Left ventricle myocardium inferior (tissue), 1 donor: ENCODE measurements around the gene GLTPD2. TPM values are rescaled to one million over a fixed set of nuclear protein-coding genes. Genes with fewer than 3 reads are reported as not detected.

ENCODE experiments used
- DNase-seq: peaks from one replicate; pipeline ENCODE4 v3.0.0-alpha.2; 2020
- H3K27ac ChIP-seq: fragments of 200-600 bp; replicated peaks from 2 replicates; pipeline ENCODE4 v1.8.0; 2021
- H3K27me3 ChIP-seq: fragments of 200-600 bp; 2 replicates; pipeline ENCODE4 v1.8.0; 2021; ENCODE audit warnings: low read depth
- H3K36me3 ChIP-seq: fragments of 200-600 bp; 2 replicates; pipeline ENCODE4 v1.8.0; 2021
- H3K4me1 ChIP-seq: fragments of 200-600 bp; 2 replicates; pipeline ENCODE4 v1.8.0; 2021
- H3K4me3 ChIP-seq: fragments of 200-600 bp; 2 replicates; pipeline ENCODE4 v1.8.0; 2021; ENCODE audit warnings: mild to moderate bottlenecking, moderate library complexity
- H3K9me3 ChIP-seq: fragments of 200-600 bp; replicated peaks from 2 replicates; pipeline ENCODE4 v1.8.0; 2021
- intact Hi-C: fragments of 100-400 bp; cut with micrococcal nuclease; formaldehyde crosslinking; loops from one replicate; pipeline ENCODE4 v1.11.0; 2022
- total RNA-seq: library from RNA; stranded (reverse); fragmentation: NEBNext Ultra II Directional; extraction: Animal tissue kit (Norgen Biotek cat#: 25700); gene quantifications from one replicate; pipeline ENCODE4 v1.2.1, GENCODE V29; 2021
- TF ChIP-seq, protein P1 (sequence below): fragments of 200-600 bp; IDR thresholded peaks from 2 replicates; pipeline ENCODE4 v1.8.0; 2021; ENCODE audit warnings: antibody characterized with exemption, mild to moderate bottlenecking, borderline replicate concordance
- donor health status: DM: no; HTN: yes; CAD: no; lungs with severe emphysema.

GLTPD2 gene
- total RNA-seq, 1 donor from 2014 or later = not detected

DNA sequence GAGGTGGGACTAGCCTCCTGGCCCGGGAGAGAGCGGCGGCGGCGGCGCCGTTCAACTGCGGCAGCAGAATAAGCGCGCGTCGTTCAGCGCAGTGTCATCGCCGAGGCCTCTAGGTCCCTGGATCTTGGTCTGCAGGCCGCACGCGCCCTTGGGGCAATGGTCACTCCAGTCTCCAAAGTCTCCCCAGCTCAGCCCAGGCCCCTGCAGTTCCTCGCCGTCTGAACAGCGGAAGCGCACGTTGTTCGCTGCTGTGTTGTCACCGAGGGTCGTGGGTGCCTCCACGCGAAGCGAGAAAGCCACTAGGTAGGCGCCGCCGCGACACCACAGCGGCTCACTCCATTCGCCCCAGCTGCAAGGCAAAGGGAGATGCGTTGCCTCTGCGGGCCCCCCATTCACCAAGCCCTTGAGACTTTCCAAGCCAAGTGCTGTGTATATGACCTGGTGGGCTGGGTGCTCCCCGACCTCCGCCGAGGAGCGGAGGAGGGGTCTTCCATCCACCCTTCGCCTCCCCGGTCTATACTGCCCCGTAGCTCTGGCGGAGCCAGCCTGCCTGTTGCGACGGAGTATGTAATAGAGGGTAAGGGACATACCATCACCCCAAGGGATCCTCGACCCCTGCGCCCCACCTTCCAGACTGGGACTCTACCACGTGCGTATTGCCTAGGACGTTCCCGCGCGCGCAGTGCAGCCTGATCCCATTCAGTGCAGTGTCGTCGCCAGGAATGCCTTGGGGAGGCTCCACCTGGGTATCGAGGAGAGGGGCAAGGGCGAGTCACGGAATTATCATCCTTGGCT is 3.3 kb upstream of the GLTPD2 start:
- Histone ChIP-seq H3K4me3 (peak overlapping the region; percentile 57), H3K36me3 (no peaks in the 10 kb centered on the region), H3K27ac (no peak overlapping the region), H3K4me1 (peaks cover 52% of the 10 kb centered on the region), H3K27me3 (peaks cover 60% of the 10 kb centered on the region), H3K9me3 (no peaks in the 10 kb centered on the region)
- intact Hi-C loops = loop anchor here (5.0 kb wide), 1 partner anchor 102 kb away; no protein-coding TSS in a partner anchor
- TF ChIP-seq, protein P1, sequence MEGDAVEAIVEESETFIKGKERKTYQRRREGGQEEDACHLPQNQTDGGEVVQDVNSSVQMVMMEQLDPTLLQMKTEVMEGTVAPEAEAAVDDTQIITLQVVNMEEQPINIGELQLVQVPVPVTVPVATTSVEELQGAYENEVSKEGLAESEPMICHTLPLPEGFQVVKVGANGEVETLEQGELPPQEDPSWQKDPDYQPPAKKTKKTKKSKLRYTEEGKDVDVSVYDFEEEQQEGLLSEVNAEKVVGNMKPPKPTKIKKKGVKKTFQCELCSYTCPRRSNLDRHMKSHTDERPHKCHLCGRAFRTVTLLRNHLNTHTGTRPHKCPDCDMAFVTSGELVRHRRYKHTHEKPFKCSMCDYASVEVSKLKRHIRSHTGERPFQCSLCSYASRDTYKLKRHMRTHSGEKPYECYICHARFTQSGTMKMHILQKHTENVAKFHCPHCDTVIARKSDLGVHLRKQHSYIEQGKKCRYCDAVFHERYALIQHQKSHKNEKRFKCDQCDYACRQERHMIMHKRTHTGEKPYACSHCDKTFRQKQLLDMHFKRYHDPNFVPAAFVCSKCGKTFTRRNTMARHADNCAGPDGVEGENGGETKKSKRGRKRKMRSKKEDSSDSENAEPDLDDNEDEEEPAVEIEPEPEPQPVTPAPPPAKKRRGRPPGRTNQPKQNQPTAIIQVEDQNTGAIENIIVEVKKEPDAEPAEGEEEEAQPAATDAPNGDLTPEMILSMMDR = no peak
- DNase-seq = no peak

DNA sequence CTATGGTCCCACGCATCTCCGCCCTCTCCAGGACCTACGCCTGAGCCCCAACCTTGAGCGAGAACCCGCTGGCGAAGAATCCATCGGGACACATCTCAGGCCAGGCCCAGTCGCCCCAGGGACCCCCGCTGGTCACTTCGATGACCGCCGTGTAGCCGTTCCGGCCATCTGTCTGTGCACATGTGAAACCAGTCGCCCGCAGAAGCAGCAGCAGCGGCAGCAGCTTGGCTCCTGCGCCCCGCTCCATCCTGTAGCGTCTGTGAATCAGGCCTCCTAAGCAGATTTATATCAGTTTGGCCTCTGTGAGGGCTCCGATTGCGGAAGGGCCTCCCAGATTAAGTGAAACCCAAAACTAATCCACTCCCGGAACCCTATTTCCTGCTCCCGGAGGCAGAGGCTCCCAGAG is 2.7 kb upstream of the GLTPD2 start, which contains the start of gene VMO1:
TSS of gene VMO1 (minus strand) at position 259 of the 406 bp plus-strand sequence. CDS start at position 247, 12 bp downstream.
- Histone ChIP-seq H3K36me3 (no peaks in the 10 kb centered on the region), H3K27me3 (peaks cover 54% of the 10 kb centered on the region), H3K27ac (no peak within 1 kb of the TSS), H3K4me1 (peaks cover 55% of the 10 kb centered on the region), H3K4me3 (peak within 1 kb of the TSS; percentile 57), H3K9me3 (no peaks in the 10 kb centered on the region)
- TF ChIP-seq, protein P1 = no peak
- no peak for DNase-seq
- intact Hi-C loops = loop anchor here (5.0 kb wide), 1 partner anchor 101 kb away; no protein-coding TSS in a partner anchor

- Histone ChIP-seq H3K4me3 (peak overlapping the region; percentile 57), H3K27me3 (peaks cover 50% of the 10 kb centered on the region), H3K36me3 (no peaks in the 10 kb centered on the region), H3K27ac (no peak overlapping the region), H3K4me1 (peaks cover 55% of the 10 kb centered on the region), H3K9me3 (no peaks in the 10 kb centered on the region)
- TF ChIP-seq, protein P1 = no peak
- intact Hi-C loops = loop anchor here (5.0 kb wide), 1 partner anchor 101 kb away; no protein-coding TSS in a partner anchor
- no peak for DNase-seq
Observed at GRCh38 chr17:4786516-4786915, 2.2 kb upstream of the GLTPD2 start.

DNA sequence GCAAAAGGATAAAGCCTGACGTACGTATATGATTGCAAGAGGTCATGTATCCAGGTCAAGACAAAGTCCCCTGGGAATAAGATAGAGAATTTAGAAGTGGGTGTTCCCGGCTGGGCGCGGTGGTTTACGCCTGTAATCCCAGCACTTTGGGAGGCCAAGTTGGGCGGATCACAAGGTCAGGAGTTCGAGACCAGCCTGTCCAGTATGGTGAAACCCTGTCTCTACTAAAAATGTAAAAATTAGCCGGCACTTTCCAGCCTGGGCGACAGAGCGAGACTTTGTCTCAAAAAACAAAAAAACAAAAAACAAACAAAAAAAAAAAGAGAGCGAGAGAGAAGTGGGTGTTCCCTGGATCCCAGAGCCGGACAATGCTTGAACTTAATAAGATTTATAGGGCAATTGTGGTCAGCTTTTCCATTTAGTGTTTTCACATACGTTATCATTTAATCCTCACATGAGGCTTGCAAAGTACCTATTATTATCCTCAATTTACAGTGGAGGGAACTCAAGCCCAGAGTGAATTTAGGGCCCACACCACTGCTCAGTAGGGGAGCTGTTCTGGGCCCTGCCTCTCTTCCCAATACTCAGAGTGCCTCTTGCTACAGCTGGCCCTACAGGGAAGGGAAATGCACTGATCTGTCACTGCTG is 481 bp upstream of the GLTPD2 start:
- intact Hi-C loops = loop anchor here (5.0 kb wide), 1 partner anchor 99 kb away; no protein-coding TSS in a partner anchor
- peaks cover 55% of the 10 kb centered on the region for H3K4me1 ChIP-seq
- no peaks in the 10 kb centered on the region for H3K9me3 ChIP-seq
- no peaks in the 10 kb centered on the region for H3K36me3 ChIP-seq
- peaks cover 32% of the 10 kb centered on the region for H3K27me3 ChIP-seq
- TF ChIP-seq, protein P1 = no peak
- no peak for DNase-seq
- no peak overlapping the region for H3K27ac ChIP-seq
- peak overlapping the region; percentile 90 for H3K4me3 ChIP-seq

DNA sequence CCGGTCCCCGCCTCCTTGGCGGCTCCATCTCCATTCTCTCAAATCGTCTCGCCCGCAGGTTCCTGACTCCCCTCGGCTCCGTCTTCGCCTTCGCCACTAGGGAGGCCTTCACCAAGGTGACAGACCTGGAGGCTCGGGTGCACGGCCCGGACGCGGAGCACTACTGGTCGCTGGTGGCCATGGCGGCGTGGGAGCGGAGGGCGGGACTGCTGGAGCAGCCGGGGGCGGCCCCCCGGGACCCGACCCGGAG is 862 bp downstream of the GLTPD2 start:
- peak overlapping the region; percentile 90 for H3K4me3 ChIP-seq
- peaks cover 55% of the 10 kb centered on the region for H3K4me1 ChIP-seq
- no peak for DNase-seq
- TF ChIP-seq, protein P1 = no peak
- peak overlapping the region; percentile 100 for H3K27ac ChIP-seq
- H3K9me3 ChIP-seq = no peaks in the 10 kb centered on the region
- intact Hi-C loops = loop anchor here (5.0 kb wide), 1 partner anchor 98 kb away; no protein-coding TSS in a partner anchor
- H3K36me3 ChIP-seq = no peaks in the 10 kb centered on the region
- H3K27me3 ChIP-seq = peaks cover 19% of the 10 kb centered on the region
